D721Med (cell line): ENCODE data around the gene EXOC2.

Experiments
- DNase-seq: peaks from one replicate; pipeline ENCODE4 v3.0.0; 2011; ENCODE audit warnings: low spot score; ENCODE audit not compliant: insufficient read length
- FAIRE-seq: peaks from 2 replicates; lab custom pipeline; 2011; peaks lifted over from hg19 to GRCh38; lab: Jason Lieb, UNC
- CTCF ChIP-seq: IDR thresholded peaks from 2 replicates; pipeline ENCODE4 v1.5.1; 2012; ENCODE audit warnings: mild to moderate bottlenecking, control low read depth; ENCODE audit not compliant: insufficient read depth; ENCODE audit errors: missing control alignments

The EXOC2 gene

GRCh38 chr6:473768-474452 is 219.0 kb downstream of the EXOC2 start:
- TF ChIP-seq CTCF, result no peak
- DNase-seq, result no peak
- no peak for FAIRE-seq

GRCh38 chr6:473356-473755 is 219.6 kb downstream of the EXOC2 start:
- FAIRE-seq (no peak), DNase-seq (no peak)
- no peak for TF ChIP-seq CTCF

DNA sequence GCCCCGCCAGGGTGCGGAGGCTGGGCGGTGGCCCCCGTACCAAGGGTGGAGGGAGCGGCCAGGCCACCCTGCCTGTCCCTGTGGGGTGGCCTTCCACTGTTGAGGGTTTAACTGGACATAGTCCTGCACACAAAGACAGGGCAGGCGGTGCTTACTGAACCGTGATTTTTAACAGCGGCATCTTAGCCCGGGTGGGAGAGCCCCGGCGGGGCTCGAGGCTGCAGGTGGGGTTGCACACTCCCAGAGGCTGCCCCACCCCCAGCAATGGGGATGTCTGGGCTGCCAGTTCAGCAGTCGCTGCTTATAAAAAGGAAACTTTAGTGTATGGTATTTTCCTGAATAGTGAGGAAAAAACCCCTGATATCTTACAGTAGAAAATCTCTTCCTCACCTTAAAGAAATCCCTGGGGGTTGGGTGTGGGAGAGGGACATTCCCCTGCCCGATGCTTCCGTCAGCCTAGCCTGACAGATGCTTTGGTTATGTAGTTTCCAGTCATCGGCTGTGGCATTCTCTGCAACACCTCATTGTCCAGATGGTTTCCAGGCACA is 222.0 kb downstream of the EXOC2 start:
- no peak for DNase-seq
- no peak for FAIRE-seq
- no peak for TF ChIP-seq CTCF

DNA sequence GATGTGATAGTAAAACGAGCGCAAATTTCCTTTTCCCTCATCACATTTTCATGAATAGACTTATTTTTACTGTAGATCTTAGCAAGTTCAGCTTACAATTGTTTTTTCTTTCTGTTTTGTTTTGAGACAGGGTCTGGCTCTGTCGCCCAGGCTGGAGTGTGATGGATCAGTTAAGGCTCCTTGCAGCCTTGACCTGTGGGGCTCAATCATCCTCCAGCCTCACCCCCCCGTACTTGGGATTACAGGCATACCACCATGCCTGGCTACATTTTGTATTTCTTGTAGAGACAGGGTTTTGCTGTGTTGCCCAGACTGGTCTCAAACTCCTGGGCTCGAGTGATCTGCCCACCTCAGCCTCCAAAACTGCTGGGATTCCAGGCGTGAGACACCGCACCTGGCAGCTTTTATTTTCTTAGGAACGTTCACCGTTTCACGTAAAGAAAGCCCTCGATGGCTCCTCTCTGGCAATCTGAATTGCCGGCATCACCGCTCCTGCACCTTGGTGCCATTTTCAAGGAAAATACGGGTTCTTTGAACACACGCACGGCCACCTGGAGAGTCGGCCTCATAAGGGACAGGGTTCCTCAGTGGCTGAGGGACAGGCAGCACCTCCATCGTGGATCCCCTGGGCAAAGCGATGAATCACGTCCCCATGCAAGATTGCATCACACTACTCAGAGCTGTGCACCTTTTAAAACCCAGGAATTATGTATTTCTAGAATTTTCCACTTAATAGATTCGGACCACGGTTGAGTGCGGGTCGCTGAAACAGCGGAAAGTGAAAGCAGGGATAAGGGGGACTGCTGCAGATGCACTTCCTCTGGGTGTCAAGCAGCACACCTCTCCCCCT is 222.7 kb downstream of the EXOC2 start:
- no peak for FAIRE-seq
- no peak for DNase-seq
- TF ChIP-seq CTCF, result no peak

DNA sequence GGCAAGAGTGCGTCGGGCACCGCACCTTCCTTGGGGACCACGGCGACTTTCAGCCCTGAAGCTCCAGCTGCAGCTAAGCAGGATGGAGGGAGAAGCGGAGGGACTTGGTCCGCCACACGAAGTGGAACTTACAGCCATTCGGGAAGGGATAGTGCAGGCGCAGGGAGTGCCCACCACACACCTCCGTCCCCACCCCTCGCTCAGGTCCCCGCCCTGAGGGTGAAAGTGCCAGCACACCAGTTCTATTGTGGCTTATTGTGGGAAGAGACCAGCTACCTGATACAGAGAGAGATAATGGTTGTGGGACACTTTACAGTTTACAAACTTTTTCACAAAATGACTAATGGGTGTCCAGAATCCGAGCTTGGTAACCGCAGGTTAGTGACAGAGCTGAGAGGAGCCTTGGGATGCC is 225.3 kb downstream of the EXOC2 start:
- no peak for TF ChIP-seq CTCF
- no peak for DNase-seq
- FAIRE-seq, result no peak

DNA sequence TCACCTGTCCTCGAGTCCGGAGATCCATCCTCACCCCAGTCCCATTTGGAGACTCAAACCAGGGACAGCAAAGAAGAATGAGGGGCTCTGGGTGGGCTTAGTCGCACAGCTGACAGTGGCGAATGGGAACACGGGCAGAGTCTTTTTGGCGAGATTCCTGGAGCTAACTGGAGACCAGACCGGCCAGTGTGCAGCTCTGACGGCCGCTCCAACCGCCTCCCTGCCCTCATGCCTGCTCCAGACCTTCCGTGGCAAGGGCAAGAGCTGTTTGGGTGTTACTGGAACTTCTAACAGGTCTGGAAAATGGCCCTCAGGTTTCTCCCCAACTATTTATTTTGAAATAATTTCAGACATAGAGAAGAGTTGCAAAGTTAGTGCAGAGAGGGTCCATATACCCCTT is 225.8 kb downstream of the EXOC2 start:
- DNase-seq, result no peak

More for the DNA sequence above, 225.8 kb downstream of the EXOC2 start:
- no peak for FAIRE-seq
- TF ChIP-seq CTCF, result no peak
